ENCODE results near the gene NLRC4. TPM values are rescaled to one million over a fixed set of nuclear protein-coding genes. Genes with fewer than 3 reads are reported as not detected.

Gene NLRC4
- total RNA-seq, 1 experiment from 2014 or later = not detected

- Histone ChIP-seq H4K20me1 (ENCODE audit: control insufficient read depth, insufficient read depth, insufficient read length) (no peaks in the 10 kb centered on the region), H3K79me1 (ENCODE audit: insufficient read depth, low read depth, low read length, poor library complexity, severe bottlenecking) (no peaks in the 10 kb centered on the region), H4K8ac (replicated peaks; ENCODE audit: insufficient read length, low read depth, low read length) (no peak overlapping the region), H3K23ac (ENCODE audit: insufficient read length, low read depth, low read length) (no peak overlapping the region), H3K4me2 (ENCODE audit: insufficient read depth, insufficient read length, low read length) (no peak overlapping the region), H4K5ac (ENCODE audit: insufficient read length, low read depth, low read length) (no peak overlapping the region), H3T11ph (ENCODE audit: low read length) (no peak overlapping the region), H3K23me2 (ENCODE audit: insufficient read length, low read depth, low read length, poor library complexity, severe bottlenecking) (no peaks in the 10 kb centered on the region), H2BK15ac (ENCODE audit: low read depth, low read length) (no peak overlapping the region), H2BK12ac (ENCODE audit: insufficient read length, low read depth, low read length) (no peak overlapping the region), H3K27ac (ENCODE audit: insufficient read length, low read depth, low read length) (no peak overlapping the region), H2BK5ac (ENCODE audit: insufficient read length, low read length) (no peak overlapping the region), H2BK120ac (ENCODE audit: low read depth, low read length, poor library complexity, severe bottlenecking) (no peak overlapping the region), H2BK20ac (ENCODE audit: low read depth, low read length, poor library complexity, severe bottlenecking) (no peak overlapping the region), H3K79me2 (ENCODE audit: insufficient read depth, low read length) (no peaks in the 10 kb centered on the region; the same call in 1 of the 2 replicates), H3K18ac (ENCODE audit: insufficient read length, low read depth, low read length) (no peak overlapping the region), H3K9ac (ENCODE audit: extremely low read depth, insufficient read length, low read length) (no peak overlapping the region), H4K91ac (ENCODE audit: insufficient read length, low read depth, low read length) (no peak overlapping the region), H3K4me1 (ENCODE audit: insufficient read depth, low read length) (no peaks in the 10 kb centered on the region), H3K4ac (ENCODE audit: low read depth, low read length) (no peak overlapping the region), H3K14ac (ENCODE audit: insufficient read depth, low read length) (no peak overlapping the region), H3K9me3 (ENCODE audit: control insufficient read depth, low read depth, low read length) (no peaks in the 10 kb centered on the region), H2AFZ (ENCODE audit: low read length) (no peak overlapping the region), H3K56ac (ENCODE audit: insufficient read length, low read depth, low read length) (no peak overlapping the region), H2AK5ac (ENCODE audit: insufficient read length, low read length) (no peak overlapping the region), H3K27me3 (ENCODE audit: insufficient read depth, low read length) (no peaks in the 10 kb centered on the region)
- Mint-ChIP-seq H3K4me3 (no peak overlapping the region), H3K36me3 (ENCODE audit: insufficient read depth in 1 of 3, low read depth in 3 of 3) (no peaks in the 10 kb centered on the region; a peak in 1 of 7 replicates), H3K4me1 (peaks cover 5 to 8% of the 10 kb centered on the region in 2 experiments; a peak in 3 of 4 replicates), H3K9me3 (no peaks in the 10 kb centered on the region), H3K27ac (no peak overlapping the region), H3K27me3 (ENCODE audit: low read depth) (peaks cover 27% of the 10 kb centered on the region)
- no peak for DNase-seq
- WGBS (ENCODE audit: extremely low coverage, insufficient read length, low lambda C conversion rate) = no CpG with 5 or more reads among the region's 2 CpGs
- TF ChIP-seq CTCF (conservative IDR thresholded peaks at IDR 0.05) = no peak
Measured at GRCh38 chr2:32274289-32274688, 9.6 kb upstream of the NLRC4 start.

All from H9 (cell line).